HepG2 (cell line): ENCODE measurements around the gene PPIB. TPM values are rescaled to one million over a fixed set of nuclear protein-coding genes. Genes with fewer than 3 reads are reported as not detected.

Experiments used
- AGO1 ChIP-seq: fragments of 200-400 bp; formaldehyde crosslinking; IDR thresholded peaks from 2 replicates; pipeline ENCODE4 v1.6.1; 2017; ENCODE audit warnings: mild to moderate bottlenecking, low read depth, low read length, moderate library complexity; ENCODE audit not compliant: poor library complexity, severe bottlenecking
- CBFB ChIP-seq: sonication (generic); formaldehyde crosslinking; IDR thresholded peaks from 2 replicates; pipeline ENCODE4 v1.4.0; 2020; ENCODE audit warnings: missing genetic modification reagents
- CCDC6 ChIP-seq: sonication (generic); formaldehyde crosslinking; IDR thresholded peaks from 2 replicates; pipeline ENCODE4 v1.8.1; 2022; ENCODE audit warnings: mild to moderate bottlenecking, missing genetic modification reagents, moderate library complexity
- CEBPG ChIP-seq: IDR thresholded peaks from 2 replicates; pipeline ENCODE4 v1.6.1; 2016
- HCFC1 ChIP-seq: fragments of 150-350 bp; IDR thresholded peaks from 2 replicates; pipeline ENCODE4 v1.6.1; 2014; ENCODE audit warnings: low read depth, low read length
- HNRNPL ChIP-seq: fragments of 200-400 bp; formaldehyde crosslinking; IDR thresholded peaks from 2 replicates; pipeline ENCODE4 v1.6.1; 2017; ENCODE audit warnings: mild to moderate bottlenecking, low read depth, low read length
- JUN ChIP-seq: sonication (generic); formaldehyde crosslinking; IDR thresholded peaks from 2 replicates; pipeline ENCODE4 v1.4.0; 2020; ENCODE audit warnings: mild to moderate bottlenecking, missing genetic modification reagents
- KAT2B ChIP-seq: fragments of 150-350 bp; IDR thresholded peaks from 2 replicates; pipeline ENCODE4 v1.6.1; 2014; ENCODE audit warnings: low read depth, low read length, borderline replicate concordance
- MTERF4 ChIP-seq: sonication (generic); formaldehyde crosslinking; IDR thresholded peaks from 2 replicates; pipeline ENCODE4 v1.8.0; 2023; ENCODE audit warnings: mild to moderate bottlenecking, missing genetic modification reagents
- RXRA ChIP-seq: sonication (generic); formaldehyde crosslinking; IDR thresholded peaks from 2 replicates; pipeline ENCODE4 v1.5.1; 2020; ENCODE audit warnings: missing genetic modification reagents
- USF2 ChIP-seq, 2 experiments: sonication (generic) in 1 of 2; formaldehyde crosslinking in 1 of 2; IDR thresholded peaks; 2 replicates each; pipeline versions ENCODE4 v1.5.1 to v1.6.1; 2011 to 2020; ENCODE audit warnings: borderline replicate concordance in 1 of 2, low read depth in 1 of 2, low read length in 1 of 2, mild to moderate bottlenecking in 1 of 2, missing genetic modification reagents in 1 of 2, moderate library complexity in 1 of 2
- ZBTB1 ChIP-seq: sonication (generic); formaldehyde crosslinking; IDR thresholded peaks from 2 replicates; pipeline ENCODE4 v1.4.0; 2020; ENCODE audit warnings: missing genetic modification reagents, borderline replicate concordance
- ZC3H4 ChIP-seq: sonication (generic); formaldehyde crosslinking; IDR thresholded peaks from 2 replicates; pipeline ENCODE4 v1.4.0; 2020; ENCODE audit warnings: missing genetic modification reagents, borderline replicate concordance
- ZMYM3 ChIP-seq: sonication (generic); formaldehyde crosslinking; IDR thresholded peaks from 2 replicates; pipeline ENCODE4 v1.5.1; 2020; ENCODE audit warnings: mild to moderate bottlenecking, missing genetic modification reagents
- ZNF24 ChIP-seq: fragments of 450-650 bp; IDR thresholded peaks from 2 replicates; pipeline ENCODE4 v1.6.1; 2017; ENCODE audit warnings: antibody characterized with exemption, mild to moderate bottlenecking
- ZNF451 ChIP-seq: sonication (generic); formaldehyde crosslinking; IDR thresholded peaks from 2 replicates; pipeline ENCODE4 v1.5.0; 2020; ENCODE audit warnings: mild to moderate bottlenecking, missing genetic modification reagents
- ZNF513 ChIP-seq: sonication (generic); formaldehyde crosslinking; conservative IDR thresholded peaks from 2 replicates; pipeline ENCODE4 v1.5.0; 2020; ENCODE audit warnings: missing genetic modification reagents
- ZNF557 ChIP-seq: sonication (generic); formaldehyde crosslinking; IDR thresholded peaks from 2 replicates; pipeline ENCODE4 v1.4.0; 2020; ENCODE audit warnings: missing genetic modification reagents
- ZNF563 ChIP-seq: sonication (generic); formaldehyde crosslinking; IDR thresholded peaks from 2 replicates; pipeline ENCODE4 v1.8.0; 2022; ENCODE audit warnings: mild to moderate bottlenecking, moderate library complexity, missing genetic modification reagents
- ZNF816 ChIP-seq: sonication (generic); formaldehyde crosslinking; IDR thresholded peaks from 2 replicates; pipeline ENCODE4 v1.8.0; 2022; ENCODE audit warnings: missing genetic modification reagents, mild to moderate bottlenecking, borderline replicate concordance
- ZSCAN20 ChIP-seq: sonication (generic); formaldehyde crosslinking; IDR thresholded peaks from 2 replicates; pipeline ENCODE4 v1.4.0; 2020; ENCODE audit warnings: missing genetic modification reagents, mild to moderate bottlenecking, borderline replicate concordance
- polyA plus RNA-seq, 8 experiments: library from polyadenylated mRNA; depleted of rRNA in 3 of 8; stranded (reverse) in 7 of 8; unstranded in 1 of 8; fragments of >200 nt; fragmentation: Illumina TruSeq in 4 of 8; extraction: Trizol in 4 of 8; gene quantifications; 2 replicates each; pipeline versions ENCODE4 v1.2.1 to v1.2.3, GENCODE V29; 2011 to 2016; ENCODE audit warnings: low read depth in 4 of 8, missing spikeins in 1 of 8, mixed read lengths in 1 of 8; ENCODE audit not compliant: insufficient read depth in 1 of 8
- total RNA-seq, 5 experiments: library from RNA; depleted of rRNA; stranded (reverse); fragments of >200 nt; fragmentation: Illumina TruSeq; extraction: Trizol; gene quantifications; 2 replicates each; pipeline ENCODE4 v1.2.3, GENCODE V29; 2016; ENCODE audit warnings: low read depth in 1 of 5

The PPIB gene
- total and polyA plus RNA-seq, 2 of the 13 experiments (the other 11 are each of a cell fraction or from before 2014, with no cell fraction given) = 780 to 882 TPM

GRCh38 chr15:64153480-64154367 lies 9.1 kb downstream of the PPIB start (continued):
- TF ChIP-seq ZNF513 (CRISPR knock-in tag) = no peak
- no peak for TF ChIP-seq CBFB (CRISPR knock-in tag)
- TF ChIP-seq CEBPG (CRISPR knock-in tag) = no peak
- no peak for TF ChIP-seq ZBTB1 (CRISPR knock-in tag)
- no peak for TF ChIP-seq USF2 (IDR thresholded peaks at IDR 0.05; ENCODE audit: low read depth, low read length)
- TF ChIP-seq USF2 (CRISPR knock-in tag; IDR thresholded peaks at IDR 0.05; ENCODE audit: borderline replicate concordance) = no peak
- TF ChIP-seq CCDC6 (CRISPR knock-in tag) = no peak
- TF ChIP-seq JUN (CRISPR knock-in tag) = no peak
- no peak for TF ChIP-seq ZNF557
- TF ChIP-seq MTERF4 (CRISPR knock-in tag) = no peak
- TF ChIP-seq ZNF24 = no peak
- TF ChIP-seq ZNF563 (CRISPR knock-in tag) = peak; percentile 14; the same call in 1 of the 2 replicates
- no peak for TF ChIP-seq KAT2B
- TF ChIP-seq AGO1 = peak; percentile 98
- no peak for TF ChIP-seq ZC3H4 (CRISPR knock-in tag)
- TF ChIP-seq HCFC1 = no peak
- 0 out of 2 replicates have a peak, but pooled peaks have one; percentile 23 for TF ChIP-seq HNRNPL
- TF ChIP-seq ZSCAN20 (CRISPR knock-in tag) = no peak
- TF ChIP-seq RXRA (CRISPR knock-in tag) = no peak; the same call in 1 of the 2 replicates
- TF ChIP-seq ZNF451 (CRISPR knock-in tag) = no peak
- no peak for TF ChIP-seq ZNF816 (CRISPR knock-in tag)
- TF ChIP-seq ZMYM3 (CRISPR knock-in tag) = no peak
